HG02840 (cell line): ENCODE measurements around the gene MEIKIN.
A peak's percentile ranks its signal among the peaks of the same experiment; 100 is the strongest.

Source experiments
- ATAC-seq: cut with Tn5 transposase; IDR thresholded peaks from one replicate; pipeline ENCODE4 v1.9.1; 2021; ENCODE audit warnings: mild to moderate bottlenecking, moderate library complexity, moderate number of reproducible peaks; ENCODE audit not compliant: unreplicated experiment, low FRiP score

Gene MEIKIN

GRCh38 chr5:131818001-131818724, 127.3 kb downstream of the MEIKIN start:
- ATAC-seq = no peak

- no peak for ATAC-seq
These were observed 130.5 kb downstream of the MEIKIN start for GRCh38 chr5:131814990-131815389.

- ATAC-seq = no peak
These were observed 132.9 kb downstream of the MEIKIN start for GRCh38 chr5:131812371-131813160.

GRCh38 chr5:131810510-131811249, 134.8 kb downstream of the MEIKIN start:
- ATAC-seq = no peak

GRCh38 chr5:131796793-131797693, 148.4 kb downstream of the MEIKIN start, which contains the start of gene FNIP1:
Gene FNIP1 (minus strand): TSS chr5:131797017. CDS start chr5:131796921, 96 bp downstream.
- peak; percentile 95 for ATAC-seq

- ATAC-seq = peak; percentile 25
These were observed 149.3 kb downstream of the MEIKIN start for GRCh38 chr5:131795879-131796792.

- no peak for ATAC-seq
These were observed 150.2 kb downstream of the MEIKIN start for GRCh38 chr5:131795228-131795627.

GRCh38 chr5:131794586-131794985, 150.9 kb downstream of the MEIKIN start:
- no peak for ATAC-seq

GRCh38 chr5:131792896-131793295, 152.6 kb downstream of the MEIKIN start:
- ATAC-seq = no peak

- ATAC-seq = no peak
These were observed 153.6 kb downstream of the MEIKIN start for GRCh38 chr5:131791866-131792265.

- no peak for ATAC-seq
These were observed 154.9 kb downstream of the MEIKIN start for GRCh38 chr5:131790550-131790949.

GRCh38 chr5:131789765-131790164, 155.7 kb downstream of the MEIKIN start:
- no peak for ATAC-seq

- no peak for ATAC-seq
These were observed 157.7 kb downstream of the MEIKIN start for GRCh38 chr5:131787736-131788135.

- no peak for ATAC-seq
These were observed 158.4 kb downstream of the MEIKIN start for GRCh38 chr5:131786900-131787692.

- no peak for ATAC-seq
These were observed 159.4 kb downstream of the MEIKIN start for GRCh38 chr5:131786036-131786435.

- ATAC-seq = no peak
These were observed 161.6 kb downstream of the MEIKIN start for GRCh38 chr5:131783874-131784273.

- ATAC-seq = no peak
These were observed 162.1 kb downstream of the MEIKIN start for GRCh38 chr5:131783357-131783756.

GRCh38 chr5:131782717-131783116, 162.7 kb downstream of the MEIKIN start:
- no peak for ATAC-seq
